Activated T-helper 1 cell treated with Interleukin-2 at 50 U/mL for 16 hours (primary cell): ENCODE results near the gene ITGB1.
"Not testable (repeated sequence)": the region's sequence is repeated elsewhere in the genome, so short reads cannot be mapped to it uniquely, and the experiment has no call there.

Experiments used
- DNase-seq: peaks from one replicate; pipeline ENCODE4 v3.0.0-alpha.2; 2020; ENCODE audit warnings: low read depth

The ITGB1 gene

GRCh38 chr10:32958085-32959005 lies at the start of gene ITGB1:
ITGB1 (minus strand) TSS chr10:32958230; CDS start chr10:32935558, 22,672 bp downstream.
- peak; percentile 79 for DNase-seq

DNA sequence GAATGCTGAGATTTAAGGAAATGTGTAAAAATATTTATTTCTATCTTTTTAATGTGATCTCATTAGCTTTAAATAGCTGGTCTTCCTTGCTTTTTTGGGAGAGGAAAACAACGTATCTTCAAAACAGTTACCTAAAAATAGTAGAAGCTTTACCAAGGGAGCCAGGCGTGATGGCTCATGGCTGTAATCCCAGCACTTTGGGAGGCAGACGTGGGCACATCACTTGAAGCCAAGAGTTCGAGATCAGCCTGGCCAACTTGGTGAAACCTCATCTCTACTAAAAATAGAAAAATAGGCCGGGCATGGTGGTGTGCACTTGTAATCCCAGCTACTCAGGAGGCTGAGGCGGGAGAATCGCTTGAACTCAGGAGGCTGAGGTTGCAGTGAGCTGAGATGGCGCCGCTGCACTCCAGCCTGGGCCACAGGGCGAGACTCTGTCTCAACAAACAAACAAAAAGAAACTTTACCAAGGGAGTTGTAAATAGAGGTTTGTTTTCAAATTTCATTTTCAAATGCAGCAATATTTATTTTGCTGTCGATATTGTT lies 48.4 kb upstream of the ITGB1 start:
- DNase-seq, result no peak

GRCh38 chr10:33005322-33006301 lies 47.6 kb upstream of the ITGB1 start:
- peak; percentile 28 for DNase-seq

- no peak for DNase-seq
Measured at GRCh38 chr10:33001908-33002492, 44.0 kb upstream of the ITGB1 start.

GRCh38 chr10:32998060-32998581 lies 40.1 kb upstream of the ITGB1 start:
- DNase-seq, result not testable (repeated sequence)

DNA sequence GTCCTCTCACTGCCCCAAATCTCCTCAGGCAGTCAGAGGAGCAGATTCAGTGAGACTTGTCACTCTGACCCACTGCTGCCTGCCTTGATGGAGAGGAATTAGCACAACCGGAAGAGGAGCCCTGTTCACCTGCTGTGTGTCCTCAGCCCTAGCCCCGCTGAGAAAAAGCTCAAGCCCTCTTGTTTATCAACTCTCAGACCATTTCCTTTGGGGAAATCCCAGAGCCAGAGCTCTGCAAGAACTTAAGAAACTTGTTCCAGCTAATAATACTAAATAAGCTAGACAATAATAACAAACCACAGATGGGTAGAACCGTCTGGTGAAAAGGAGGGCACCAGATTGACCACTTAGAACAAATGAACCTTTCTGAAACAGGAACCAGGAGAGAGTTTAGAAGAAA lies 37.7 kb upstream of the ITGB1 start:
- no peak for DNase-seq

DNA sequence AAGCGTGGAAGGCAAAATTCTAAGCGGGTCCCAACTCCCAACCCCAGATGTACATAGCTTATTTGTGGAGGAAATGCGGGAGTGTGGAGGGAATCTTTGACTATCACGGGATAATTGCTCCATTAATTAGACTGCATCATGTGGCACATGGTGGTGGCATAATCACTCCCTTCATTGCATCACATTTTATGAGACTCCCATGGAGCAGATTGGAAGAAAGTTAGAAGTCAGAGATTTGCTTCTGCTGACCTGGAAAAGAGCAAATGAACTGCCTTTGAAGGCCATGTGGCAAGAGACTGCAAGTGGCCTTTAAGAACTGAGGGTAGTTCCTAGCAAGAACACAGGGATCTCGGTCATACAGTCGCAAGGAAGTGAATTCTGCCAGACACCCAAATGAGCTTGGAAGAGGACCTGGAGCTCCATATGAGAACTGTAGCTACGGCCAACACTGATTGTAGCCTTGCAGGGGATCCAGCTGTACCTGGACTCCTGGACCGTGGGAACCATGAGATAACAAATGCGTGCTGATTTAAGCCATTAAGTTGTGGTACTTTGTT lies 37.1 kb upstream of the ITGB1 start:
- DNase-seq, result no peak

DNA sequence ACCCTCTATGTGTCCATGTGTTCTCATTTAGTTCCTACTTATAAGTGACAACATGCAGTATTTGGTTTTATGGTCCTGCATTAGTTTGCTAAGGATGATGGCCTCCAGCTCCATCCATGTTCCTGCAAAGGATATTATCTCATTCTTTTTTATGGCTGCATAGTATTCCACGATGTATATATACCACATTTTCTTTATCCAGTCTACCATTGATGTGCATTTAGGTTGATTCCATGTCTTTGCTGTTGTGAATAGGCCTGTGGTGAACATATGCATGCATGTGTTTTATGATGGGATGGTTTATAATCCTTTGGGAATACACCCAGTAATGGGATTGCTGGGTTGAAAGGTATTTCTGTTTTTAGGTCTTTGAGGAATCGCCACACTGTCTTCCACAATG lies 36.6 kb upstream of the ITGB1 start:
- DNase-seq, result not testable (repeated sequence)

GRCh38 chr10:32992310-32992709 lies 34.3 kb upstream of the ITGB1 start:
- not testable (repeated sequence) for DNase-seq

DNA sequence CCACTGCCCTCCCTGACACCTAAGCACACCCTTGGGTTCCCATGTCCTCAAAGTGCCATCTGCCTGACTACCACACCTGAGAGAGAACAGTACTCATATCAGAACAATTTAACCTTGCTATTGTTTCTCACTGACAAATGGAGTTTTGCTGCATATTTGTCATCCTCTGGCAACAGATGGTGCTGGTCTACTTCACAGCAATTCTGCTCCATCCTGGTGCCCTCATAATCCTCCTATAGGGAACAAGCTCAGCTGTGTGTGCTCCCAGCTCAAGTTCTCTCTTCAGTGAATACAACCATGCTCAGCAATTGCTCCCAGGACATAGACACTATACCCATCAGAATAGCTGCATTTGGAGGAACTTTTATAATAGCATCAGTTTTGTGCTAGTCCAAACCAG lies 32.8 kb upstream of the ITGB1 start:
- DNase-seq, result no peak

- DNase-seq, result no peak
Measured at GRCh38 chr10:32988604-32989003, 30.6 kb upstream of the ITGB1 start.

DNA sequence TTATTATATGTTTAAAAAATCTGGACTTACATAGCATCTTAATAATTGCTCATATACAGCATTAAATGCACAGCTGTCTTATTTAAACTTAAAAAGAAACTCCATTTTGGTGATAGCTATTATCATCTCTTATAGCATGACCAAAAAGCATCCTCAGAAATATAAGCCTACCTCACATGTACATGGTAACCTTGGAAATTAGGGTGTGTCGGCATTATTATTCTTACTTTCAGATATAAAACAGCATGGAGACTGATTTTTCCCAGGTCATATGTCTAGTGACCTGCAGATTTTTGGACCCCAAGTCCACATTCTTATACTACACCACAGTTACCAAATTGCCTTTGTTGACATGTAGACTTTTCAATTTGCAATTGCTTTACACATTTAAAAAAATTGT lies 29.1 kb upstream of the ITGB1 start:
- no peak for DNase-seq

DNA sequence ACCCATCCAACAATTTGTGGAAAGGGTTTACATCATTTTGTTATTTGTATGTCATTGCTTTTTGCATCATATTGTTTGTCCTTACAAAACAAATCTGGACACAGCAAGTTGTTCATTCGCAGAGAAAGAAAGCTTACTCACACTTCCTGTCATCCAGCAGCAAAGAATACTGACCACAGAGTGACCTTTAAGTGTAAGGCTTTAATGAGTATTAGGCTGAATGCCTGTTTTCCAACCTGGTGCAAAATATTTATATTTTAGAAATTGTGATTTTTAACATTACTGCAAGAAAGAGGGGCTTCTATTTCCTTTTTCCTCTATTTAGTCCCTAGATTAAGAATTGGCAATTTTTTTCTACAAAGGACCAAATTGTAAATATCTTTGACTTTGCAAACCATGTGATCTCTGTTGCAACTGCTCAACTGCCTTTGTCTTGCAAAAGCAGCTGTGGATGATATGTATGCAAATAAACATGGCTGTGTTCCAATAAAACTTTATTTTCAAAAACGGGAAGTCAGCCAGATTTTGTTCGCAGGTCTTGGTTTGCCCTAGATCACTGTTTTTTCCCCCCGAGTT lies 27.8 kb upstream of the ITGB1 start:
- no peak for DNase-seq

DNA sequence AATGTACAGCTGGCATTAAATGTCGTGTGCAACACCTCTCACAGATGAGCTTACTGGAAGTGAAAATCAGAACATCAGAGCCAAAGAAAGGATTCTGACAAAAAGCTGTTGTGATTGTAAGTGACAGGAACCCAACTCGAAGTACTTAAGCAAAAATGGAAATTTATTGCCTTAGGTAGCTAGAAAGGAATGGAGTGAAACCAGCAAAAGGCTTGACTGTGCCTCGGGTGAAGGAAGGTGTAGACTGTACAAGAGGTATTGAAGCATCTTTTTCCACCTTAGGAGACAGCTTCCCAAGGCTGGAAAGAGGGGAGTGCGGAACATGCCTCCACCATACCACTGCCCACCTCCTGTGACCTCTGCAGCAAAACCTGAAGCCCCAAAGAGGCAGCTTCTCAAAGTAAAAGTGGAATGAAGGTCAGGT lies 27.3 kb upstream of the ITGB1 start:
- no peak for DNase-seq

GRCh38 chr10:32984003-32984600 lies 26.1 kb upstream of the ITGB1 start:
- no peak for DNase-seq

GRCh38 chr10:32982911-32983909 lies 25.2 kb upstream of the ITGB1 start:
- DNase-seq, result no peak

GRCh38 chr10:32982293-32982709 lies 24.3 kb upstream of the ITGB1 start:
- DNase-seq, result no peak

- no peak for DNase-seq
Measured at GRCh38 chr10:32981760-32982159, 23.7 kb upstream of the ITGB1 start.
